ENCODE measurements around the gene VAMP8.

Gene VAMP8

DNA sequence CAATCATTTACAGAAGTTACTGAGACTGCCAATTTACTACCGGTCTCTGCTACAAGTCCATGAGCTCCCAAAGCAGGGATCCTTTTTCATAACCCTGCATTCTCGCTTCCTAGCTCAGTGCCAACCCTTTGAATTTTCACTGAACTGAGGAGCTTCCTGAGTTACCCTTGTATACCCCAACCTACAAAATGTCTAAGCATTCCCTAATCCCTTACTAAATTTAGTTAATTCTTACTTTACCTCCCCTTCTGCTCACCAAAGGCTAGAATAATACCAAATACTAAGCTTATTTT is 28.8 kb upstream of the VAMP8 start:
- no peak for DNase-seq (ENCODE audit: low spot score)

DNA sequence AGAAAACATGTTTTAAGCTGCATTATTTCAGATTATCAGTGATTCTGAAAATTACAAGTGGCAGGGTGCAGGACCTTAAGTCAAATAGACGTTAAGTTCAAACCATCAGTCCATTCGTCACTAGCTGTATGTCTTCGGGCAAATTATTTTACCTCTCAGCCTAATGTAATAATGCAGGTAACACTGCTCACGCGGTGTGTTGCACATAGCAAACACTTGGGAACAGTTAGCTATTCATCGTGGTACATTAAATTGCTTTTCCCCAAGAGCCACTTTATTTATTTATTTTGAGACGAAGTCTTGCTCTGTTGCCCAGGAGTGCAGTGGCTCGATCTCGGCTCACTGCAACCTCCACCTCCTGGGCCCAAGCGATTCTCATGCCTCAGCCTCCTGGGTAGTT is 28.3 kb upstream of the VAMP8 start:
- TF ChIP-seq, protein P1, sequence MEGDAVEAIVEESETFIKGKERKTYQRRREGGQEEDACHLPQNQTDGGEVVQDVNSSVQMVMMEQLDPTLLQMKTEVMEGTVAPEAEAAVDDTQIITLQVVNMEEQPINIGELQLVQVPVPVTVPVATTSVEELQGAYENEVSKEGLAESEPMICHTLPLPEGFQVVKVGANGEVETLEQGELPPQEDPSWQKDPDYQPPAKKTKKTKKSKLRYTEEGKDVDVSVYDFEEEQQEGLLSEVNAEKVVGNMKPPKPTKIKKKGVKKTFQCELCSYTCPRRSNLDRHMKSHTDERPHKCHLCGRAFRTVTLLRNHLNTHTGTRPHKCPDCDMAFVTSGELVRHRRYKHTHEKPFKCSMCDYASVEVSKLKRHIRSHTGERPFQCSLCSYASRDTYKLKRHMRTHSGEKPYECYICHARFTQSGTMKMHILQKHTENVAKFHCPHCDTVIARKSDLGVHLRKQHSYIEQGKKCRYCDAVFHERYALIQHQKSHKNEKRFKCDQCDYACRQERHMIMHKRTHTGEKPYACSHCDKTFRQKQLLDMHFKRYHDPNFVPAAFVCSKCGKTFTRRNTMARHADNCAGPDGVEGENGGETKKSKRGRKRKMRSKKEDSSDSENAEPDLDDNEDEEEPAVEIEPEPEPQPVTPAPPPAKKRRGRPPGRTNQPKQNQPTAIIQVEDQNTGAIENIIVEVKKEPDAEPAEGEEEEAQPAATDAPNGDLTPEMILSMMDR (IDR thresholded peaks at IDR 0.05) = no peak
- H3K4me3 ChIP-seq = no peak overlapping the region
- DNase-seq (ENCODE audit: low spot score) = no peak
- H3K27ac ChIP-seq = no peak overlapping the region

More for the DNA sequence above, 28.8 kb upstream of the VAMP8 start:
- Histone ChIP-seq H3K4me3 (no peak overlapping the region), H3K27ac (no peak overlapping the region)
- TF ChIP-seq, protein P1 (IDR thresholded peaks at IDR 0.05) = no peak

DNA sequence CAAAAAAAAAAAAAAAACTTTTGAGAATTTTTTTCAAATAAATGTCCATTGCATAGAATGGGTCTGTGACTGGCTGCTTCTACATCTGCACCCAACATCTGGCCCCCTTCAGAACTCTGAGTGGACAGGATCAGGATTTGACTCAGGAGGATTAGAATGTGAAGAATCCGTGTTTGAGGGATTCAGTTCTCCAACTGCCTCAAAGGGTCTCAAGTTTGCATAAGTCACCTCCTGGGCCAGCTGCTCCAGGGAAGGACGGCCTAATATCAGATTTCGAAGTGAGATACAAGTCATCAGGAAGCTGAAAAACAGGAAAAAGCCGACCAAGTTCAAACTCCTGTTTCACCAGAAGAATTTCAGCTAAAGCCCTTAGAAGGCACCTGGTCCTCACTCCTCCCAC is 27.6 kb upstream of the VAMP8 start:
- Histone ChIP-seq H3K27ac (no peak overlapping the region), H3K4me3 (no peak overlapping the region)
- TF ChIP-seq, protein P1 (IDR thresholded peaks at IDR 0.05) = no peak
- no peak for DNase-seq (ENCODE audit: low spot score)

DNA sequence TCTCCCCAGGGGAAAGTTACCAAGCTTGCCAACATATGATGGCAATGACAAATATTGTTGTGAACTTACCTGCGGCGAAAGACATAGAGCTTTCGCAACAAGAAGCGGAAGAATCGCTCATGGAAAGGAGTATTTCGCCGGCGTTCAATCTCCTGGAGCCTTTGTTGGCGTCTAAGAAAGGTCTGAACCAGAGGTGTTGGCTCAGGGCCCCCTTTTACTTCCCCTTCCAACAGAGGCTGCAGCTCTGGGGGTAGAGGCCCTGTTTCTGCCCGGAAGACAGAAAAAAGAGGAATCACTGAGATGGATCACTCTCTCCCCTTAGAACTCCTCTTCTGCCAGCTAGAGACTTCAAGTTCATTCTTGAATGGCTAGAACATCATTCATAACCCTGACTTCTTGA is 26.9 kb upstream of the VAMP8 start:
- H3K27ac ChIP-seq = no peak overlapping the region
- H3K4me3 ChIP-seq = no peak overlapping the region
- TF ChIP-seq, protein P1 (IDR thresholded peaks at IDR 0.05) = no peak
- no peak for DNase-seq (ENCODE audit: low spot score)

DNA sequence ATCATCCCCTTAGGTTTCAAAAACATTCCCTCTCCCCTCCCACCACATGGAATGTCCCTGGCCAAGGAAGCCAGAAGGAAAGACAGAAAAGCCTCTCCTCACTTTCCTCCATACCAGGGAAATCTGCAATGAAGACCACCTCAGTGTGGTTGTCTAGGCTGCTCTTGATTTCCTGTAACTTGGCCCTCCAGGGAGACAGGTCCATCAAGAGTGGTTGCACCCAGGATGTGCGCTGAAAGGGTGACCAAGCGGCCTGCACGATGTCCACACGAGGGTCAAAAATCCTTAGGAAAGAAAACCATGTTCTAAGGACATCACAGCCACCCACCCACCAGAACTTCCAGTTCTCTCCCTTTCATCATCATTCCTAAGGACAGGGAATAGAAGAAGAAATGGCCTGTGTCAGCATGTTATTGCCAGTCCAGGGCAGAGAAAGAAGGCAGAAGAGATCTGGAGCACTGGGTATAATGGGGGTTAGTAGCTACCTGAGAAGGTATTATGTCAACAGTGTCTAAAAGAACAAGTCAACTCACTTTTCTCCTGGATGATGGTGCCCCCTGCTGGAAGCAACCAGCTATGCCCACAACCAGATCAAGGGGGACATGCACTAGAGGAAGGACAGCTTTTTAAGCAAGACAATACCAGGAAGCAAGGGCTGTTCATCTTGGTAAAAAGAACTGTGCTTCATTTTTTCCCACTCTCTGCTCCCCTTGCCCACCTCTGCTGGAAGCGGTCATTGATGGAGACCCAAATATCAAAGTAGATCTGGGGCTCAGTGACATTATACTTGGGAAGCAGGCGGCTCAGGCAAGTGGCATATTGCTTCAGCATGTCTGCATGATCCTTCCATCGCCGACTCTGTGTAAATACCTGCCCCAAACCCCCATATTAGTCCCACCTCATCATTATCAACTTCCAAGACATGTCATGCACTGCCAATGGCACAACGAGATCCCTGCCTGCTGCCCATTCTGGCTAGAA is 25.4 kb upstream of the VAMP8 start:
- peak; percentile 82 for DNase-seq (ENCODE audit: low spot score)
- Histone ChIP-seq H3K4me3 (no peak overlapping the region), H3K27ac (no peak overlapping the region)
- TF ChIP-seq, protein P1 (IDR thresholded peaks at IDR 0.05) = peak; percentile 81

DNA sequence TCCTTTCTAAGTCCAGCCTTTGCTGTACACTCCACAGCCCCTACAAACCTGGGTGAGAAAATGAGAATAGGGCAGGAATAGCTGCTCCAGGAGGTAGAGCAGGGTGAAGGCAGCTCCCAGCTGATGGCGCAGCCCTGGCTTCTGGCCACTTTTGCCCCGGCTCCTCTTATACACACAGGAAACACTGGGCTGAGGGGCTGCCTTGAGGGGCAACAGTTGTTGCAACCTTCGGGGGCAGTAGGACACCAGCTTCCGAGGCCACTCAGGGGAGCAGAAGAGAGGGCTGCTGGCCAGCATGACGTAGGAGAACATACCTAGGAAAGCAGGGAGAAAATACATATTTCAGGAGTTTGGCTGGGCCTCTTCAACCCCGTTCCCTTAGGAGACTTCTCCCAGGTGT is 24.2 kb upstream of the VAMP8 start:
- no peak overlapping the region for H3K27ac ChIP-seq
- TF ChIP-seq, protein P1 (IDR thresholded peaks at IDR 0.05) = no peak
- H3K4me3 ChIP-seq = no peak overlapping the region
- DNase-seq (ENCODE audit: low spot score) = no peak

DNA sequence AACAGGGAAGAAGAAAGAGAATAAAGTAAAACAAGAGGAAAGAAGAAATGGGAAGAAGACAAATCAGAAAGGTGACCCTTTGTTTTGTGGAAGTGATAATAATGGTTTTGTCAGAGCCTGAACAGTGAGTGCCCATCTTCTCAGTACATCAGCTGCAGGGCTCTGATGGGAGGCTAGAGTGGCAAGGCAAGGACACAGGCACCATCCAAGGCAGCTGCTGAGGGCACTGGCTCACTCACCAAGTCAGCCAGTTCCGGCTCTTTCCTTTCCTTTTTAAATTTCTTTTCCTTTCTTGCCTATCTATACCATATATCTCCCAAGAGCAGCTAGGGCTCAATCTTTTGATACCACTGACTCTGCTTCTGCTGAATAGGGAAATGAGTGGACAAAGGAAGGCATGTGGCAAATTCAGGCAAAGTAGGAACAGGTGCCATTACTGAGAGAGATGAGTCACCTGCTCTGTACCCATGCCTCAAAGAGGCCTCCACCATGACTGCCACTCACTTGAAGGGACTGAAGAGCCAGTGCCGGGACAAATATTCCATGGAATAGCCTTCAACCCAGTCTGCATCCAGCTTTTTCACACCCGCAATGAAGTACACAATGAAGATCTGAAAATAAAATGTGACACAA is 22.3 kb upstream of the VAMP8 start:
- TF ChIP-seq, protein P1 (IDR thresholded peaks at IDR 0.05) = no peak
- H3K27ac ChIP-seq = no peak overlapping the region
- DNase-seq (ENCODE audit: low spot score) = no peak
- H3K4me3 ChIP-seq = no peak overlapping the region

Data from coronary artery (tissue), 2 donors.